OCI-LY7 (cell line): Measurements from ENCODE around the gene COL2A1. TPM values are rescaled to one million over a fixed set of nuclear protein-coding genes. Genes with fewer than 3 reads are reported as not detected.

ENCODE experiments used
- BruUV-seq: library from RNA; stranded (reverse); fragments of 400-500 nt; replicated peaks from 2 replicates; lab custom pipeline; 2021; lab: Mats Ljungman, UMichigan
- CTCF ChIA-PET: fragments of 300-600 bp; sonication (Branson Sonifier 250); formaldehyde crosslinking; loops from one replicate; lab custom pipeline; 2022; ENCODE audit warnings: antibody characterized with exemption; ENCODE audit not compliant: unreplicated experiment; lab: Charles Lee
- POLR2A ChIA-PET: fragments of 300-600 bp; sonication (Branson Sonifier 250); formaldehyde crosslinking; loops from one replicate; lab custom pipeline; 2022; ENCODE audit warnings: antibody characterized with exemption; lab: Charles Lee
- DNase-seq: peaks from one replicate; pipeline ENCODE4 v3.0.0-alpha.2; 2015; ENCODE audit warnings: low spot score
- H2AFZ ChIP-seq: fragments of 200-600 bp; sonication (generic), shearing (Covaris generic); 2 replicates; pipeline ENCODE4 v1.6.1; 2014; ENCODE audit warnings: mild to moderate bottlenecking, antibody characterized with exemption, low read length, moderate library complexity
- H3K27ac ChIP-seq: fragments of 200-600 bp; sonication (generic); 2 replicates; pipeline ENCODE4 v1.5.1; 2014; ENCODE audit warnings: mixed run types, low read depth, mild to moderate bottlenecking, moderate library complexity, low read length, inconsistent platforms; ENCODE audit not compliant: poor library complexity, severe bottlenecking
- H3K36me3 ChIP-seq: fragments of 200-600 bp; sonication (generic); 2 replicates; pipeline ENCODE4 v1.6.1; 2014; ENCODE audit warnings: mild to moderate bottlenecking, antibody characterized with exemption, low read length, moderate library complexity, mixed read lengths; ENCODE audit not compliant: insufficient read depth
- H3K4me1 ChIP-seq: fragments of 200-600 bp; sonication (generic); 2 replicates; pipeline ENCODE4 v1.5.1; 2014; ENCODE audit warnings: mild to moderate bottlenecking, low read length; ENCODE audit not compliant: insufficient read depth, poor library complexity, severe bottlenecking
- H3K4me2 ChIP-seq: fragments of 200-600 bp; sonication (generic); 2 replicates; pipeline ENCODE4 v1.6.1; 2014; ENCODE audit warnings: mild to moderate bottlenecking, low read length
- H3K4me3 ChIP-seq: fragments of 200-600 bp; sonication (generic); 2 replicates; pipeline ENCODE4 v1.5.1; 2014; ENCODE audit warnings: mild to moderate bottlenecking, low read depth, low read length; ENCODE audit not compliant: poor library complexity, severe bottlenecking
- H3K79me2 ChIP-seq: fragments of 200-600 bp; sonication (generic); 2 replicates; pipeline ENCODE4 v1.6.1; 2016; ENCODE audit warnings: low read depth, mild to moderate bottlenecking, low read length, moderate library complexity, mixed read lengths; ENCODE audit not compliant: insufficient read depth
- H3K9me2 ChIP-seq: fragments of 200-600 bp; sonication (generic); 2 replicates; pipeline ENCODE4 v1.6.1; 2016; ENCODE audit warnings: mild to moderate bottlenecking, low read length, mixed read lengths; ENCODE audit not compliant: insufficient read depth
- H3K9me3 ChIP-seq: fragments of 200-600 bp; sonication (generic); 2 replicates; pipeline ENCODE4 v1.6.1; 2014; ENCODE audit warnings: mild to moderate bottlenecking, mixed run types, low read length, mixed read lengths
- H4K20me1 ChIP-seq: fragments of 200-600 bp; sonication (generic); 2 replicates; pipeline ENCODE4 v1.6.1; 2014; ENCODE audit warnings: mild to moderate bottlenecking, antibody characterized with exemption, low read length, moderate library complexity, mixed read lengths; ENCODE audit not compliant: insufficient read depth
- EZH2phosphoT487 ChIP-seq: fragments of 200-600 bp; sonication (generic); IDR thresholded peaks from 2 replicates; pipeline ENCODE4 v1.6.1; 2018; ENCODE audit warnings: low read depth, borderline replicate concordance, mild to moderate bottlenecking, mixed run types, antibody characterized with exemption, low read length, moderate library complexity, mixed read lengths
- intact Hi-C: fragments of 100-400 bp; cut with micrococcal nuclease; formaldehyde crosslinking; loops from one replicate; pipeline ENCODE4 v1.10.0; 2022; ENCODE audit not compliant: unreplicated experiment
- total RNA-seq, 2 experiments: library from RNA; depleted of rRNA in 1 of 2; stranded (reverse); fragments of >200 nt in 1 of 2; shearing (Covaris generic) in 1 of 2; gene quantifications; 2 replicates each; pipeline ENCODE4 v1.2.3, GENCODE V29; 2014 to 2022
- TF ChIP-seq, protein P1 (sequence below): fragments of 200-600 bp; sonication (generic); conservative IDR thresholded peaks from 2 replicates; pipeline ENCODE4 v1.5.1; 2014; ENCODE audit warnings: mild to moderate bottlenecking, antibody characterized with exemption, low read length, moderate library complexity, mixed read lengths

COL2A1 gene
- total RNA-seq, 2 experiments from 2014 or later, result 0.08 TPM; not detected in 1

GRCh38 chr12:48010366-48010970, 6.2 kb upstream of the COL2A1 start:
- intact Hi-C loops, result no loop called here
- no TSS peak for BruUV-seq
- Histone ChIP-seq H3K4me3 (no peak overlapping the region), H3K4me1 (no peaks in the 10 kb centered on the region), H2AFZ (no peak overlapping the region), H4K20me1 (no peaks in the 10 kb centered on the region), H3K27ac (no peak overlapping the region), H3K4me2 (no peak overlapping the region), H3K9me2 (no peaks in the 10 kb centered on the region), H3K9me3 (no peaks in the 10 kb centered on the region), H3K36me3 (no peaks in the 10 kb centered on the region), H3K79me2 (no peaks in the 10 kb centered on the region)
- no peak for DNase-seq
- ChIA-PET CTCF (no interaction called here), POLR2A (no interaction called here)
- TF ChIP-seq, protein P1, sequence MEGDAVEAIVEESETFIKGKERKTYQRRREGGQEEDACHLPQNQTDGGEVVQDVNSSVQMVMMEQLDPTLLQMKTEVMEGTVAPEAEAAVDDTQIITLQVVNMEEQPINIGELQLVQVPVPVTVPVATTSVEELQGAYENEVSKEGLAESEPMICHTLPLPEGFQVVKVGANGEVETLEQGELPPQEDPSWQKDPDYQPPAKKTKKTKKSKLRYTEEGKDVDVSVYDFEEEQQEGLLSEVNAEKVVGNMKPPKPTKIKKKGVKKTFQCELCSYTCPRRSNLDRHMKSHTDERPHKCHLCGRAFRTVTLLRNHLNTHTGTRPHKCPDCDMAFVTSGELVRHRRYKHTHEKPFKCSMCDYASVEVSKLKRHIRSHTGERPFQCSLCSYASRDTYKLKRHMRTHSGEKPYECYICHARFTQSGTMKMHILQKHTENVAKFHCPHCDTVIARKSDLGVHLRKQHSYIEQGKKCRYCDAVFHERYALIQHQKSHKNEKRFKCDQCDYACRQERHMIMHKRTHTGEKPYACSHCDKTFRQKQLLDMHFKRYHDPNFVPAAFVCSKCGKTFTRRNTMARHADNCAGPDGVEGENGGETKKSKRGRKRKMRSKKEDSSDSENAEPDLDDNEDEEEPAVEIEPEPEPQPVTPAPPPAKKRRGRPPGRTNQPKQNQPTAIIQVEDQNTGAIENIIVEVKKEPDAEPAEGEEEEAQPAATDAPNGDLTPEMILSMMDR, result no peak
- TF ChIP-seq EZH2phosphoT487, result no peak

GRCh38 chr12:48009471-48009870, 5.2 kb upstream of the COL2A1 start:
- Histone ChIP-seq H2AFZ (no peak overlapping the region), H3K36me3 (no peaks in the 10 kb centered on the region), H3K9me2 (no peaks in the 10 kb centered on the region), H4K20me1 (no peaks in the 10 kb centered on the region), H3K4me2 (no peak overlapping the region), H3K79me2 (no peaks in the 10 kb centered on the region), H3K27ac (no peak overlapping the region), H3K4me3 (no peak overlapping the region), H3K9me3 (no peaks in the 10 kb centered on the region), H3K4me1 (no peaks in the 10 kb centered on the region)
- DNase-seq, result no peak
- CTCF ChIA-PET, result no interaction called here
- POLR2A ChIA-PET, result no interaction called here
- intact Hi-C loops, result no loop called here
- no TSS peak for BruUV-seq
- no peak for TF ChIP-seq EZH2phosphoT487
- TF ChIP-seq, protein P1, result no peak

GRCh38 chr12:48008950-48009349, 4.7 kb upstream of the COL2A1 start:
- TF ChIP-seq, protein P1, result no peak
- no peak for TF ChIP-seq EZH2phosphoT487
- no peaks in the 10 kb centered on the region for H3K9me3 ChIP-seq
- no peak overlapping the region for H3K4me2 ChIP-seq
- intact Hi-C loops, result no loop called here
- no TSS peak for BruUV-seq
- H4K20me1 ChIP-seq, result no peaks in the 10 kb centered on the region
- H3K79me2 ChIP-seq, result no peaks in the 10 kb centered on the region
- POLR2A ChIA-PET, result no interaction called here
- H3K9me2 ChIP-seq, result no peaks in the 10 kb centered on the region
- H3K27ac ChIP-seq, result no peak overlapping the region
- no peak overlapping the region for H3K4me3 ChIP-seq
- no peak for DNase-seq
- no peaks in the 10 kb centered on the region for H3K36me3 ChIP-seq
- H3K4me1 ChIP-seq, result no peaks in the 10 kb centered on the region
- H2AFZ ChIP-seq, result no peak overlapping the region
- CTCF ChIA-PET, result no interaction called here
